Peyer's patch (tissue), 4 donors: ENCODE measurements around the gene MEPE.

ENCODE experiments used
- POLR2A ChIP-seq, 2 donors: fragments of 450-650 bp; IDR thresholded peaks; one replicate each; pipeline ENCODE4 v1.5.1; 2017; ENCODE audit warnings: antibody characterized with exemption in 2 of 2, mild to moderate bottlenecking in 2 of 2, moderate library complexity in 2 of 2
- TF ChIP-seq, protein P1 (sequence below), 6 experiments: fragments of 450-650 bp in 4 of 6; fragments of 200-600 bp in 2 of 6; sonication (generic) in 1 of 6; IDR thresholded peaks; one replicate each; pipeline ENCODE4 v1.5.1; 2017 to 2019; ENCODE audit warnings: antibody characterized with exemption in 6 of 6, mild to moderate bottlenecking in 3 of 6, moderate library complexity in 1 of 6

DNA sequence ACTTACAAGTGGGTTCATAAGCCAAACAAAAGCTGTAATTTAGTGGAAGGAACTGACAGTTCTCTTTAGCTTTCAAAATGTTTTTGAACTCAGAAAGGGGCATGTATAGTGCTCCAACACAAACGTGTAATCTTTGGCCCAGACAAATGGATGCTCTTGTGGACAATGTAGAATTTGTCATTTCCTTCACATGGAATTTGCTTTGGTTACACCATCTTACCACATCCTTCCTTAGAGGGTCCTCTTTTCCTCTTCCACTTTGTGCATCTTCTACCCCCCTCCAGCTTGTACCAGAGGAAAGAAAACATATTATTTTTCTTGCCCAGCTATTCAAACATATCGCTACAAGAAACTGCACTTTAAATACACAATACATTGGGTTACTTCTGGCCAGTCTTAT lies 42.4 kb downstream of the MEPE start:
- TF ChIP-seq, protein P1, sequence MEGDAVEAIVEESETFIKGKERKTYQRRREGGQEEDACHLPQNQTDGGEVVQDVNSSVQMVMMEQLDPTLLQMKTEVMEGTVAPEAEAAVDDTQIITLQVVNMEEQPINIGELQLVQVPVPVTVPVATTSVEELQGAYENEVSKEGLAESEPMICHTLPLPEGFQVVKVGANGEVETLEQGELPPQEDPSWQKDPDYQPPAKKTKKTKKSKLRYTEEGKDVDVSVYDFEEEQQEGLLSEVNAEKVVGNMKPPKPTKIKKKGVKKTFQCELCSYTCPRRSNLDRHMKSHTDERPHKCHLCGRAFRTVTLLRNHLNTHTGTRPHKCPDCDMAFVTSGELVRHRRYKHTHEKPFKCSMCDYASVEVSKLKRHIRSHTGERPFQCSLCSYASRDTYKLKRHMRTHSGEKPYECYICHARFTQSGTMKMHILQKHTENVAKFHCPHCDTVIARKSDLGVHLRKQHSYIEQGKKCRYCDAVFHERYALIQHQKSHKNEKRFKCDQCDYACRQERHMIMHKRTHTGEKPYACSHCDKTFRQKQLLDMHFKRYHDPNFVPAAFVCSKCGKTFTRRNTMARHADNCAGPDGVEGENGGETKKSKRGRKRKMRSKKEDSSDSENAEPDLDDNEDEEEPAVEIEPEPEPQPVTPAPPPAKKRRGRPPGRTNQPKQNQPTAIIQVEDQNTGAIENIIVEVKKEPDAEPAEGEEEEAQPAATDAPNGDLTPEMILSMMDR (IDR thresholded peaks at IDR 0.05): no peak
- no peak for TF ChIP-seq POLR2A (IDR thresholded peaks at IDR 0.05)
